GM12801 (cell line): ENCODE data around the gene CCN5.

Source experiments
- CTCF ChIP-seq: IDR thresholded peaks from one replicate; pipeline ENCODE4 v1.5.1; 2011; ENCODE audit warnings: control low read depth; ENCODE audit not compliant: insufficient read length; ENCODE audit errors: extremely low read depth

CCN5 gene

DNA sequence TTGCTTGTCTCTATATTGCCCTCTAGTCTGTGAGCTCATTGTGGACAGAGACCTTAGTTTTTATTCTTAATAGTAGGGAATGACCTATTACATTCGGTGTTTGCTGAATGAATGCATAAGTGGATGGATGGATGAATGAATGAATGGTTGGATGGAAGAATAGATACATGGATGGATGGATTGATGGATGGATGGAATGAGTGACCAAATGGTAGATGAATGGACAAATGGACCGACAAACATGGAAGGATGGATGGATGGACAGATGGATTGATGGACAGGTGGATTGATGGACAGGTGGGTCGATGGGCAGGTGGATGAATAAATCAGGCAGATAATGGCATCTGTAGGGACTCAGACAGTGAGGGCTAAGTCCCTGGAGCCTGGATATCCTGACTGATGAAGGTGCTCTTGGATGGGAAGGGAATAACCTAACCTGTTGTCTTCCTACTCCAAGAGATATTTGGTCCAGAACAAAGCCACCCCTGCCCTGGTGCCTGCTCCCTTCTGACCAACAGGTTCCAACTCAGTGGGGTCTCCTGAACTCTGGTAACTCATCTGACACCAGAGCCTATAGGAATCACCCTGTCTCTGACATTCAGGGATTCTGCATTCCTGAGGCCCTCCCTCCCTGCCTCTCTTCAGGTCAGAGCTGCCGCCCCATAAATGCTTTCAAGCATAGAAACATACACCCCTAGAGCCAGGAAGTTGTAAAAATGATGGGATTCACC, 9.6 kb upstream of the CCN5 start:
- no peak for TF ChIP-seq CTCF

DNA sequence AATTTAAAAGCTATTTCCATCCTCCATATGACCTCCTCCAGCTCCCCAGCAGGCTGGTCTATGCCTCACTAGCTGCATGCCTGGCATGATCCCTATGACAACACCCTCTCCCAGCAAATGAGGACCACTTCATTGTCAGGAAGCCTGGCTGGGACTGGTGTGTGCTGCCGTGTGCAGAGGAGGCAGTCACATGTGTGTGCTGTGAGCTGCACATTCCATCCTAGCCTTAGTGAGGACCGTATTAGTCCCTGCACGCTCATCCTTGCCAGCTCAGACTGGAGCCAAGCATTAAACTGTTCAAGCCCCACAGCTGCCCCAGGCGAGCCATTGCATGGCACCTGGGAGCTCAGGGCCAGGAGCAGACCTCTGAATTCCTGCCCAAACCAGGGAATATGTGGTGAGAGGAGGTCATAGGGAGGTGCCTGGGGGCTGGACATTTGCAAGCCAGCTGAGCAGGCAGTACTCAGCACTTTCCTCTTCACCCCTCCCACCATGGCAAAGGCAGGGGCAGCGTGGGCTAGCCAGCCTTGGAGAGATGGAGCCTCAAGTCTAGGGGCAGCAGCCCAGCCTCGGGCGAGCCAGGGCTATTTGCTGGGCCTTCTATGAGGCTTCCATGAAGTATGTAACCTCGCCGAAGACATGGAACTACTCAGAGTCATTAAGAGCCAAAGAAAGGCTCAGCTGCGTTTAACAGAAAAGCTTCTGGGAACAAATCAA, 8.7 kb upstream of the CCN5 start:
- TF ChIP-seq CTCF: no peak

- TF ChIP-seq CTCF: no peak
Observed at GRCh38 chr20:44707018-44707579, 8.1 kb upstream of the CCN5 start.

- TF ChIP-seq CTCF: no peak
Observed at GRCh38 chr20:44709380-44709779, 5.8 kb upstream of the CCN5 start.

GRCh38 chr20:44709797-44710196, 5.4 kb upstream of the CCN5 start:
- no peak for TF ChIP-seq CTCF

DNA sequence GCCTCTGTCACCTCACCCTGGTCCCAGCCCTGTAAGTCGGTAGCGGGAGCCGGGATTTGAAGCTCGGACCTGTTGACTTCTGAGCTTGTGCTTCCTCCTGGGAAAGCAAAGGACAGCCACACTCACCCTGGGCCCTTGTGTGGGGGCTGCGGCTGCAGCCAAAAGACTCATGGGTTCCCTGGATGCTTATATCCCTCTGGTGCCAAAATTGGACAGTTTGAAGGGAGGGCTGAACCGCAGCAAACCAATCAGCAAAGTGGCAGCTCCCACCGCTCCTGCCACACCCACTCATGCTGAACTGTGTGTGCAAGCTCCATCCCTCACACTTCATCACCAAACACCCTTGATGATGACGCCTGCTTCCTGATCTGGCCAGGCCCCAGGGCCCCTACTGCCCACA, 3.9 kb upstream of the CCN5 start:
- TF ChIP-seq CTCF: no peak

DNA sequence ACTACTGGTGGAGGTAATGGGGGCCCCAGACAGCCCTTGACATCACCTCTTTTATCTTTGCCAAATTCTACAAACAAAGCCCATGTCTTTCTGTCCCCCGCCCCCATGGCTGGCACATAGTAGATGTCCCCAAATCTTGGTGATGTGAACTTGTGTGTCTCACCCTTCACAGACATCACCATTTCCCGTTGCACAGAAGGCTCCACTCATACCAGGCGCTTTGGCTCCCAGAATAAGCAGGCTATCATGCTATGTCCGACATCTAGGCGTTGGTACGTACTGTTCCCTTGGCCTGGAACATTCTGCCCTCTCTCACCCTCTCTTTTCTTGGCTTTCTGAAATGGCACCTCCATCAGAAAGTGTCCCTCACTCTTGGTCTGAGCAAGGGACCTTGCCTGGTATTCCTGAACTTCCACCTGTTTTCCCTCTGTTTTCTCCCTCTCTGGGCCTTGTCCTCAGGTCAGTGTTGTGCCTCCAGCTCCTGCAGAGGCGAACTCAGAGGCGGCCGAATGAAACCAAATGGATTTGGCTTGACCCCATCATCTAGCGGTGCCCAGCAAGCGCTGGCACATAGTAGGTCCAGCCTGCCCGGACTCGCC, 968 bp upstream of the CCN5 start:
- no peak for TF ChIP-seq CTCF
